GM19452 (cell line): ENCODE measurements around the gene SLC6A7.

Experiments used
- ATAC-seq: cut with Tn5 transposase; IDR thresholded peaks from one replicate; pipeline ENCODE4 v1.9.1; 2021; ENCODE audit not compliant: unreplicated experiment

SLC6A7 gene

GRCh38 chr5:150155258-150156026 is 34.4 kb upstream of the SLC6A7 start, which contains the start of gene PDGFRB:
TSS of gene PDGFRB (minus strand) at chr5:150155845. CDS start at chr5:150137047, 18,798 bp downstream.
- peak; percentile 41 for ATAC-seq

- ATAC-seq, result no peak
Observed at GRCh38 chr5:150156027-150156368, 33.9 kb upstream of the SLC6A7 start.

- ATAC-seq, result no peak
Observed at GRCh38 chr5:150156540-150156939, 33.3 kb upstream of the SLC6A7 start.

- ATAC-seq, result no peak
Observed at GRCh38 chr5:150157168-150157567, 32.7 kb upstream of the SLC6A7 start.

GRCh38 chr5:150158170-150158949 is 31.5 kb upstream of the SLC6A7 start:
- ATAC-seq, result no peak

- ATAC-seq, result no peak
Observed at GRCh38 chr5:150159031-150159430, 30.8 kb upstream of the SLC6A7 start.

- no peak for ATAC-seq
Observed at GRCh38 chr5:150159741-150160179, 30.1 kb upstream of the SLC6A7 start.

- ATAC-seq, result no peak
Observed at GRCh38 chr5:150160448-150161081, 29.3 kb upstream of the SLC6A7 start.

GRCh38 chr5:150161242-150162141 is 28.4 kb upstream of the SLC6A7 start:
- ATAC-seq, result peak; percentile 79

GRCh38 chr5:150162142-150162513 is 27.7 kb upstream of the SLC6A7 start:
- ATAC-seq, result no peak

GRCh38 chr5:150163035-150163434 is 26.8 kb upstream of the SLC6A7 start:
- ATAC-seq, result no peak

GRCh38 chr5:150163547-150164059 is 26.3 kb upstream of the SLC6A7 start:
- ATAC-seq, result no peak

- ATAC-seq, result no peak
Observed at GRCh38 chr5:150164211-150164980, 25.5 kb upstream of the SLC6A7 start.

- ATAC-seq, result no peak
Observed at GRCh38 chr5:150166037-150166649, 23.7 kb upstream of the SLC6A7 start.

- no peak for ATAC-seq
Observed at GRCh38 chr5:150166650-150167511, 23.0 kb upstream of the SLC6A7 start, which contains the start of gene CDX1. TSS of gene CDX1 (plus strand) at chr5:150166778. CDS start at chr5:150166877, 99 bp downstream.

GRCh38 chr5:150167512-150167850 is 22.4 kb upstream of the SLC6A7 start:
- no peak for ATAC-seq

GRCh38 chr5:150167908-150168307 is 22.0 kb upstream of the SLC6A7 start:
- ATAC-seq, result no peak

- ATAC-seq, result no peak
Observed at GRCh38 chr5:150168864-150169263, 21.0 kb upstream of the SLC6A7 start.
